HepG2 (cell line): ENCODE measurements around the gene UBL7. TPM values are rescaled to one million over a fixed set of nuclear protein-coding genes. Genes with fewer than 3 reads are reported as not detected.
A peak's percentile ranks its signal among the peaks of the same experiment; 100 is the strongest.

Source experiments
- ARNT2 ChIP-seq: sonication (generic); formaldehyde crosslinking; IDR thresholded peaks from 2 replicates; pipeline ENCODE4 v1.8.0; 2022; ENCODE audit warnings: mild to moderate bottlenecking, low read depth, missing genetic modification reagents, moderate library complexity
- ERF ChIP-seq: IDR thresholded peaks from 2 replicates; pipeline ENCODE4 v1.6.1; 2018; ENCODE audit warnings: missing biosample characterization, missing genetic modification reagents
- FOSL2 ChIP-seq: sonication (generic); formaldehyde crosslinking; IDR thresholded peaks from 2 replicates; pipeline ENCODE4 v1.4.0; 2020; ENCODE audit warnings: missing genetic modification reagents
- HES4 ChIP-seq: sonication (generic); formaldehyde crosslinking; IDR thresholded peaks from 2 replicates; pipeline ENCODE4 v1.9.0; 2021; ENCODE audit warnings: mild to moderate bottlenecking, missing genetic modification reagents, borderline replicate concordance
- HNF4G ChIP-seq, 2 experiments: sonication (generic) in 1 of 2; formaldehyde crosslinking in 1 of 2; IDR thresholded peaks; 2 replicates each; pipeline versions ENCODE4 v1.4.0 to v1.6.1; 2011 to 2020; ENCODE audit warnings: borderline replicate concordance in 2 of 2, low read depth in 2 of 2, mild to moderate bottlenecking in 2 of 2, low read length in 1 of 2, missing genetic modification reagents in 1 of 2, moderate library complexity in 1 of 2
- KDM6A ChIP-seq: IDR thresholded peaks from 2 replicates; pipeline ENCODE4 v1.6.1; 2016; ENCODE audit warnings: low read depth
- NFATC3 ChIP-seq: sonication (generic); formaldehyde crosslinking; IDR thresholded peaks from 2 replicates; pipeline ENCODE4 v1.5.1; 2020; ENCODE audit warnings: mild to moderate bottlenecking, missing genetic modification reagents
- POLR2AphosphoS2 ChIP-seq: IDR thresholded peaks from 2 replicates; pipeline ENCODE4 v1.6.1; 2011; ENCODE audit warnings: low read depth, low read length, improper control_type of control experiment
- RXRB ChIP-seq: IDR thresholded peaks from 2 replicates; pipeline ENCODE4 v1.6.1; 2016; ENCODE audit warnings: borderline replicate concordance, missing genetic modification reagents, missing compliant biosample characterization
- SAFB2 ChIP-seq: sonication (generic); formaldehyde crosslinking; IDR thresholded peaks from 2 replicates; pipeline ENCODE4 v1.5.1; 2020; ENCODE audit warnings: missing genetic modification reagents, low read depth, mild to moderate bottlenecking, borderline replicate concordance
- SKI ChIP-seq: fragments of 450-650 bp; IDR thresholded peaks from one replicate; pipeline ENCODE4 v1.6.1; 2018; ENCODE audit warnings: mild to moderate bottlenecking; ENCODE audit not compliant: partially characterized antibody
- SNAPC2 ChIP-seq: sonication (generic); formaldehyde crosslinking; IDR thresholded peaks from 2 replicates; pipeline ENCODE4 v1.8.1; 2022; ENCODE audit warnings: mild to moderate bottlenecking, missing genetic modification reagents
- ZFP62 ChIP-seq: sonication (generic); formaldehyde crosslinking; IDR thresholded peaks from 2 replicates; pipeline ENCODE4 v1.4.0; 2020; ENCODE audit warnings: missing genetic modification reagents
- ZNF232 ChIP-seq: sonication (generic); formaldehyde crosslinking; IDR thresholded peaks from 2 replicates; pipeline ENCODE4 v1.4.0; 2020; ENCODE audit warnings: missing genetic modification reagents, borderline replicate concordance
- ZNF556 ChIP-seq: sonication (generic); formaldehyde crosslinking; IDR thresholded peaks from 2 replicates; pipeline ENCODE4 v1.4.0; 2020; ENCODE audit warnings: mild to moderate bottlenecking, missing genetic modification reagents, borderline replicate concordance
- ZNF777 ChIP-seq: sonication (generic); formaldehyde crosslinking; IDR thresholded peaks from 2 replicates; pipeline ENCODE4 v1.4.0; 2020; ENCODE audit warnings: missing genetic modification reagents
- ZNF891 ChIP-seq: sonication (generic); formaldehyde crosslinking; IDR thresholded peaks from 2 replicates; pipeline ENCODE4 v1.5.0; 2020; ENCODE audit warnings: mild to moderate bottlenecking, missing genetic modification reagents
- polyA plus RNA-seq, 8 experiments: library from polyadenylated mRNA; depleted of rRNA in 3 of 8; stranded (reverse) in 7 of 8; unstranded in 1 of 8; fragments of >200 nt; fragmentation: Illumina TruSeq in 4 of 8; extraction: Trizol in 4 of 8; gene quantifications; 2 replicates each; pipeline versions ENCODE4 v1.2.1 to v1.2.3, GENCODE V29; 2011 to 2016; ENCODE audit warnings: low read depth in 4 of 8, missing spikeins in 1 of 8, mixed read lengths in 1 of 8; ENCODE audit not compliant: insufficient read depth in 1 of 8
- total RNA-seq, 5 experiments: library from RNA; depleted of rRNA; stranded (reverse); fragments of >200 nt; fragmentation: Illumina TruSeq; extraction: Trizol; gene quantifications; 2 replicates each; pipeline ENCODE4 v1.2.3, GENCODE V29; 2016; ENCODE audit warnings: low read depth in 1 of 5
- TF ChIP-seq, protein P1 (sequence below): fragments of 450-650 bp; IDR thresholded peaks from 2 replicates; pipeline ENCODE4 v1.6.1; 2016
- TF ChIP-seq, protein P2 (sequence below): sonication (generic); formaldehyde crosslinking; IDR thresholded peaks from 2 replicates; pipeline ENCODE4 v1.5.1; 2020; ENCODE audit warnings: mild to moderate bottlenecking, missing genetic modification reagents, moderate library complexity
- TF ChIP-seq, protein P3 (sequence below): sonication (generic); formaldehyde crosslinking; IDR thresholded peaks from 2 replicates; pipeline ENCODE4 v1.4.0; 2020; ENCODE audit warnings: low read depth, missing genetic modification reagents

Gene UBL7
- total and polyA plus RNA-seq, 2 of the 13 experiments (the other 11 are each of a cell fraction or from before 2014, with no cell fraction given), result 55.0 to 63.5 TPM

DNA sequence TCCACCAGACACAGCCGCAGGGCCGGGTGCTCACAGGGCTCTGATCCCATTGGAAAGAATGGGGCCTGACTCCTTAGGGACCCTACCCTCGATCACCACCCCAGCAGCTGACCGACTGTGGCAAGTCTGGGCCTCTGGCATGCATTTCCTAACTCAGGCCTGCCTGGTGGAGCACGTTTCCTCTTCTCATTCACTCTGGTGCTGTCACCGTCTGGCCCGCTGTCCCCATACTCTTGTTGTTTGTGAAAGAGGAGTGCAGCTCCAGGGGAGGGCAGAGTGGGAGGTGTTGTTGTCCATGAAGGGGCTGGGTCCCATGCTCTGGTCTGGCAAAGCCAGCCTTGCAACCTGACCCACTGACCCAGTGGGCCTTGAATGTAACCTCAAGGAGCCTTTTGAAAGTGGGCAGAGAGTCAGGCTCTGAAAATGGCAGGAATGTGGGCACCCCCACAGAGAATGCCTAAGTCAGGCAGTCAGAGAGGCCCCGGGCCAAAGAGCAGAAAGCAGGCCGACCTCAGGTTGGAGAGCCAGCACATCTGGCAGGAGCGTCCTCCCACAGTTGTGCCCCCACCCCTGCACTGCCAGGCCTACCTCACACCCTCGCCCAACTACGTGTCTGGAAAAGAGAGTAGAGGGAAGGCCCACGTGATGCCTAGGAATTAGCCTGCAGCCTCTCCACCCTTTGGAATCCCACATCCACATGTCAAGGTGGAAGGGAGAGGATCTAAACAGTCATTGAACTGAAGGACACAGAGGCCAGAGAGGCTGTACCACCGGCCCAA, 38.1 kb downstream of the UBL7 start (continued):
- TF ChIP-seq, protein P1, sequence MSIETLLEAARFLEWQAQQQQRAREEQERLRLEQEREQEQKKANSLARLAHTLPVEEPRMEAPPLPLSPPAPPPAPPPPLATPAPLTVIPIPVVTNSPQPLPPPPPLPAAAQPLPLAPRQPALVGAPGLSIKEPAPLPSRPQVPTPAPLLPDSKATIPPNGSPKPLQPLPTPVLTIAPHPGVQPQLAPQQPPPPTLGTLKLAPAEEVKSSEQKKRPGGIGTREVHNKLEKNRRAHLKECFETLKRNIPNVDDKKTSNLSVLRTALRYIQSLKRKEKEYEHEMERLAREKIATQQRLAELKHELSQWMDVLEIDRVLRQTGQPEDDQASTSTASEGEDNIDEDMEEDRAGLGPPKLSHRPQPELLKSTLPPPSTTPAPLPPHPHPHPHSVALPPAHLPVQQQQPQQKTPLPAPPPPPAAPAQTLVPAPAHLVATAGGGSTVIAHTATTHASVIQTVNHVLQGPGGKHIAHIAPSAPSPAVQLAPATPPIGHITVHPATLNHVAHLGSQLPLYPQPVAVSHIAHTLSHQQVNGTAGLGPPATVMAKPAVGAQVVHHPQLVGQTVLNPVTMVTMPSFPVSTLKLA, result no peak
- no peak for TF ChIP-seq HNF4G (IDR thresholded peaks at IDR 0.05; ENCODE audit: borderline replicate concordance, low read depth, low read length)
- TF ChIP-seq HNF4G (CRISPR knock-in tag; IDR thresholded peaks at IDR 0.05; ENCODE audit: borderline replicate concordance, low read depth), result 0 out of 2 replicates have a peak, but pooled peaks have one; percentile 23
- no peak for TF ChIP-seq HES4 (CRISPR knock-in tag)
- TF ChIP-seq SAFB2 (CRISPR knock-in tag), result no peak
- TF ChIP-seq RXRB, result peak; percentile 48; the same call in 1 of the 2 replicates
- 0 out of 2 replicates have a peak, but pooled peaks have one; percentile 20 for TF ChIP-seq ERF
- TF ChIP-seq FOSL2 (CRISPR knock-in tag), result peak; percentile 80
- no peak for TF ChIP-seq ZNF556 (CRISPR knock-in tag)
- TF ChIP-seq, protein P2, sequence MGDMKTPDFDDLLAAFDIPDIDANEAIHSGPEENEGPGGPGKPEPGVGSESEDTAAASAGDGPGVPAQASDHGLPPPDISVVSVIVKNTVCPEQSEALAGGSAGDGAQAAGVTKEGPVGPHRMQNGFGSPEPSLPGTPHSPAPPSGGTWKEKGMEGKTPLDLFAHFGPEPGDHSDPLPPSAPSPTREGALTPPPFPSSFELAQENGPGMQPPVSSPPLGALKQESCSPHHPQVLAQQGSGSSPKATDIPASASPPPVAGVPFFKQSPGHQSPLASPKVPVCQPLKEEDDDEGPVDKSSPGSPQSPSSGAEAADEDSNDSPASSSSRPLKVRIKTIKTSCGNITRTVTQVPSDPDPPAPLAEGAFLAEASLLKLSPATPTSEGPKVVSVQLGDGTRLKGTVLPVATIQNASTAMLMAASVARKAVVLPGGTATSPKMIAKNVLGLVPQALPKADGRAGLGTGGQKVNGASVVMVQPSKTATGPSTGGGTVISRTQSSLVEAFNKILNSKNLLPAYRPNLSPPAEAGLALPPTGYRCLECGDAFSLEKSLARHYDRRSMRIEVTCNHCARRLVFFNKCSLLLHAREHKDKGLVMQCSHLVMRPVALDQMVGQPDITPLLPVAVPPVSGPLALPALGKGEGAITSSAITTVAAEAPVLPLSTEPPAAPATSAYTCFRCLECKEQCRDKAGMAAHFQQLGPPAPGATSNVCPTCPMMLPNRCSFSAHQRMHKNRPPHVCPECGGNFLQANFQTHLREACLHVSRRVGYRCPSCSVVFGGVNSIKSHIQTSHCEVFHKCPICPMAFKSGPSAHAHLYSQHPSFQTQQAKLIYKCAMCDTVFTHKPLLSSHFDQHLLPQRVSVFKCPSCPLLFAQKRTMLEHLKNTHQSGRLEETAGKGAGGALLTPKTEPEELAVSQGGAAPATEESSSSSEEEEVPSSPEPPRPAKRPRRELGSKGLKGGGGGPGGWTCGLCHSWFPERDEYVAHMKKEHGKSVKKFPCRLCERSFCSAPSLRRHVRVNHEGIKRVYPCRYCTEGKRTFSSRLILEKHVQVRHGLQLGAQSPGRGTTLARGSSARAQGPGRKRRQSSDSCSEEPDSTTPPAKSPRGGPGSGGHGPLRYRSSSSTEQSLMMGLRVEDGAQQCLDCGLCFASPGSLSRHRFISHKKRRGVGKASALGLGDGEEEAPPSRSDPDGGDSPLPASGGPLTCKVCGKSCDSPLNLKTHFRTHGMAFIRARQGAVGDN (CRISPR knock-in tag), result peak; percentile 91
- TF ChIP-seq ZNF891 (CRISPR knock-in tag), result peak; percentile 50; the same call in 1 of the 2 replicates
- TF ChIP-seq ZNF777 (CRISPR knock-in tag), result no peak
- TF ChIP-seq ZNF232 (CRISPR knock-in tag), result no peak
- TF ChIP-seq, protein P3, sequence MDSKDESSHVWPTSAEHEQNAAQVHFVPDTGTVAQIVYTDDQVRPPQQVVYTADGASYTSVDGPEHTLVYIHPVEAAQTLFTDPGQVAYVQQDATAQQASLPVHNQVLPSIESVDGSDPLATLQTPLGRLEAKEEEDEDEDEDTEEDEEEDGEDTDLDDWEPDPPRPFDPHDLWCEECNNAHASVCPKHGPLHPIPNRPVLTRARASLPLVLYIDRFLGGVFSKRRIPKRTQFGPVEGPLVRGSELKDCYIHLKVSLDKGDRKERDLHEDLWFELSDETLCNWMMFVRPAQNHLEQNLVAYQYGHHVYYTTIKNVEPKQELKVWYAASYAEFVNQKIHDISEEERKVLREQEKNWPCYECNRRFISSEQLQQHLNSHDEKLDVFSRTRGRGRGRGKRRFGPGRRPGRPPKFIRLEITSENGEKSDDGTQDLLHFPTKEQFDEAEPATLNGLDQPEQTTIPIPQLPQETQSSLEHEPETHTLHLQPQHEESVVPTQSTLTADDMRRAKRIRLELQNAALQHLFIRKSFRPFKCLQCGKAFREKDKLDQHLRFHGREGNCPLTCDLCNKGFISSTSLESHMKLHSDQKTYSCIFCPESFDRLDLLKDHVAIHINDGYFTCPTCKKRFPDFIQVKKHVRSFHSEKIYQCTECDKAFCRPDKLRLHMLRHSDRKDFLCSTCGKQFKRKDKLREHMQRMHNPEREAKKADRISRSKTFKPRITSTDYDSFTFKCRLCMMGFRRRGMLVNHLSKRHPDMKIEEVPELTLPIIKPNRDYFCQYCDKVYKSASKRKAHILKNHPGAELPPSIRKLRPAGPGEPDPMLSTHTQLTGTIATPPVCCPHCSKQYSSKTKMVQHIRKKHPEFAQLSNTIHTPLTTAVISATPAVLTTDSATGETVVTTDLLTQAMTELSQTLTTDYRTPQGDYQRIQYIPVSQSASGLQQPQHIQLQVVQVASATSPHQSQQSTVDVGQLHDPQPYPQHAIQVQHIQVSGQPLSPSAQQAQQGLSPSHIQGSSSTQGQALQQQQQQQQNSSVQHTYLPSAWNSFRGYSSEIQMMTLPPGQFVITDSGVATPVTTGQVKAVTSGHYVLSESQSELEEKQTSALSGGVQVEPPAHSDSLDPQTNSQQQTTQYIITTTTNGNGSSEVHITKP (CRISPR knock-in tag), result peak; percentile 83; the same call in 1 of the 2 replicates
- no peak for TF ChIP-seq NFATC3 (CRISPR knock-in tag)
- no peak for TF ChIP-seq ZFP62 (CRISPR knock-in tag)
- peak; percentile 60 for TF ChIP-seq SKI
- TF ChIP-seq KDM6A (CRISPR knock-in tag), result peak; percentile 32; the same call in 1 of the 2 replicates
- no peak for TF ChIP-seq POLR2AphosphoS2
- TF ChIP-seq SNAPC2 (CRISPR knock-in tag), result 0 out of 2 replicates have a peak, but pooled peaks have one; percentile 43
- no peak for TF ChIP-seq ARNT2 (CRISPR knock-in tag)
